PC-3 (cell line): Measurements from ENCODE around the gene PTH1R. TPM values are rescaled to one million over a fixed set of nuclear protein-coding genes. Genes with fewer than 3 reads are reported as not detected.

ENCODE experiments used
- ATAC-seq: fragments of 200-7000 bp; cut with Tn5 transposase; 2 replicates; pipeline ENCODE4 v1.9.1; 2020; ENCODE audit warnings: mild to moderate bottlenecking, moderate library complexity
- BruUV-seq: library from RNA; stranded (reverse); fragments of 400-500 nt; replicated peaks from 2 replicates; lab custom pipeline; 2021; lab: Mats Ljungman, UMichigan
- CTCF ChIA-PET: fragments of 300-600 bp; sonication (Branson Sonifier 250); formaldehyde crosslinking; loops from one replicate; lab custom pipeline; 2022; ENCODE audit warnings: antibody characterized with exemption; lab: Charles Lee
- POLR2A ChIA-PET: fragments of 300-600 bp; sonication (Branson Sonifier 250); formaldehyde crosslinking; loops from one replicate; lab custom pipeline; 2022; ENCODE audit warnings: antibody characterized with exemption; ENCODE audit not compliant: unreplicated experiment; lab: Charles Lee
- DNase-seq: peaks from one replicate; pipeline ENCODE4 v3.0.0-alpha.2; 2015
- H2AFZ ChIP-seq: fragments of 300-600 bp; sonication (generic); 2 replicates; pipeline ENCODE4 v1.6.0; 2016; ENCODE audit warnings: antibody characterized with exemption, low read length
- H3F3A ChIP-seq: fragments of 300-600 bp; sonication (generic); one replicate; pipeline ENCODE4 v1.6.0; 2017; ENCODE audit warnings: antibody characterized with exemption, low read length, control low read depth, mild to moderate bottlenecking; ENCODE audit not compliant: unreplicated experiment
- H3K27ac ChIP-seq: fragments of 300-600 bp; sonication (generic); 2 replicates; pipeline ENCODE4 v1.5.1; 2016; ENCODE audit warnings: mild to moderate bottlenecking, low read length
- H3K27me3 ChIP-seq: fragments of 300-600 bp; sonication (generic); 2 replicates; pipeline ENCODE4 v1.6.1; 2016; ENCODE audit warnings: low read length, mixed read lengths
- H3K36me3 ChIP-seq: fragments of 300-600 bp; sonication (generic); 2 replicates; pipeline ENCODE4 v1.6.1; 2016; ENCODE audit warnings: low read depth, mixed run types, low read length, mixed read lengths
- H3K4me1 ChIP-seq: fragments of 300-600 bp; sonication (generic); 2 replicates; pipeline ENCODE4 v1.5.1; 2016; ENCODE audit warnings: low read length; ENCODE audit not compliant: insufficient read depth
- H3K4me2 ChIP-seq: fragments of 300-600 bp; sonication (generic); 2 replicates; pipeline ENCODE4 v1.6.0; 2016; ENCODE audit warnings: low read length
- H3K4me3 ChIP-seq: fragments of 300-600 bp; sonication (generic); 2 replicates; pipeline ENCODE4 v1.5.1; 2016; ENCODE audit warnings: mild to moderate bottlenecking, low read length, mixed read lengths
- H3K79me2 ChIP-seq: fragments of 300-600 bp; sonication (generic); 2 replicates; pipeline ENCODE4 v1.6.1; 2017; ENCODE audit warnings: low read length, mixed read lengths
- H3K9ac ChIP-seq: fragments of 300-600 bp; sonication (generic); 2 replicates; pipeline ENCODE4 v1.6.0; 2016; ENCODE audit warnings: mild to moderate bottlenecking, low read length
- H3K9me2 ChIP-seq: fragments of 300-600 bp; sonication (generic); replicated peaks from 2 replicates; pipeline ENCODE4 v1.6.1; 2016; ENCODE audit warnings: mixed run types, low read length, mixed read lengths
- H3K9me3 ChIP-seq: fragments of 300-600 bp; sonication (generic); 2 replicates; pipeline ENCODE4 v1.6.1; 2016; ENCODE audit warnings: low read length, mixed read lengths
- H4K20me1 ChIP-seq: fragments of 300-600 bp; sonication (generic); 2 replicates; pipeline ENCODE4 v1.6.1; 2016; ENCODE audit warnings: low read length, mixed read lengths
- CTCF ChIP-seq: fragments of 300-600 bp; sonication (generic); conservative IDR thresholded peaks from 2 replicates; pipeline ENCODE4 v1.5.1; 2017; ENCODE audit warnings: antibody characterized with exemption, low read depth, mild to moderate bottlenecking, low read length
- EZH2 ChIP-seq: fragments of 300-600 bp; sonication (generic); IDR thresholded peaks from one replicate; pipeline ENCODE4 v1.6.1; 2017; ENCODE audit warnings: antibody characterized with exemption, mild to moderate bottlenecking, low read length; ENCODE audit not compliant: unreplicated experiment
- EZH2phosphoT487 ChIP-seq: fragments of 300-600 bp; sonication (generic); IDR thresholded peaks from 2 replicates; pipeline ENCODE4 v1.6.1; 2018; ENCODE audit warnings: mild to moderate bottlenecking, antibody characterized with exemption, low read length, borderline replicate concordance
- intact Hi-C: fragments of 100-400 bp; cut with micrococcal nuclease; formaldehyde crosslinking; loops from 2 replicates; pipeline ENCODE4 v1.9.0; 2023
- total RNA-seq: library from RNA; depleted of rRNA; stranded (reverse); fragments of >200 nt; gene quantifications from 2 replicates; pipeline ENCODE4 v1.2.3, GENCODE V29; 2014

The PTH1R gene
- total RNA-seq, 1 experiment from 2014 or later, result not detected

GRCh38 chr3:46845860-46846623 lies 31.5 kb upstream of the PTH1R start:
- peak; percentile 79 for ATAC-seq
- Histone ChIP-seq H3K9me3 (0 out of 2 replicates have a peak, but pooled peaks cover under 1% of the 10 kb centered on the region), H3K9me2 (no peaks in the 10 kb centered on the region), H4K20me1 (no peaks in the 10 kb centered on the region), H3K36me3 (no peaks in the 10 kb centered on the region), H3K79me2 (no peaks in the 10 kb centered on the region), H3K27me3 (no peaks in the 10 kb centered on the region), H3K27ac (peak overlapping the region; percentile 7; the same call in 1 of the 2 replicates), H3K4me3 (peak overlapping the region; percentile 68), H3K4me2 (peak overlapping the region; percentile 87), H3F3A (no peaks in the 10 kb centered on the region), H2AFZ (peak overlapping the region; percentile 97), H3K9ac (peak overlapping the region; percentile 78), H3K4me1 (peaks cover 13% of the 10 kb centered on the region)
- BruUV-seq, result TSS peak; percentile 60
- intact Hi-C loops, result no loop called here
- ChIA-PET POLR2A (interaction anchor here (0.6 kb wide), 1 partner anchor 182 kb away, joined by 4 read pairs; no protein-coding TSS in a partner anchor), CTCF (interaction anchor here (0.7 to 1.1 kb wide), 4 partner anchors 35 to 144 kb away, joined by 3 to 6 read pairs (median 3); no protein-coding TSS in a partner anchor)
- peak; percentile 68 for DNase-seq
- TF ChIP-seq CTCF (peak; percentile 60), EZH2 (no peak), EZH2phosphoT487 (no peak)

GRCh38 chr3:46846624-46847542 lies 30.6 kb upstream of the PTH1R start:
- Histone ChIP-seq H3K9me2 (no peaks in the 10 kb centered on the region), H3F3A (no peaks in the 10 kb centered on the region), H3K4me2 (peak overlapping the region; percentile 87), H3K4me3 (peak overlapping the region; percentile 68; the same call in 1 of the 2 replicates), H2AFZ (peak overlapping the region; percentile 97; the same call in 1 of the 2 replicates), H3K79me2 (no peaks in the 10 kb centered on the region), H3K4me1 (peaks cover 13% of the 10 kb centered on the region), H3K36me3 (no peaks in the 10 kb centered on the region), H4K20me1 (no peaks in the 10 kb centered on the region), H3K9me3 (no peaks in the 10 kb centered on the region), H3K27ac (no peak overlapping the region), H3K27me3 (no peaks in the 10 kb centered on the region), H3K9ac (peak overlapping the region; percentile 78; the same call in 1 of the 2 replicates)
- intact Hi-C loops, result no loop called here
- CTCF ChIA-PET, result interaction anchor here (1.0 kb wide), 1 partner anchor 48 kb away, joined by 3 read pairs; no protein-coding TSS in a partner anchor
- ATAC-seq (no peak), DNase-seq (no peak)
- POLR2A ChIA-PET, result no interaction called here
- TF ChIP-seq EZH2phosphoT487 (no peak), CTCF (no peak)
- BruUV-seq, result no TSS peak
